HepG2 (cell line): ENCODE measurements around the gene CARS2. TPM values are rescaled to one million over a fixed set of nuclear protein-coding genes. Genes with fewer than 3 reads are reported as not detected.

Experiments used
- E2F1 ChIP-seq: sonication (generic); formaldehyde crosslinking; IDR thresholded peaks from 2 replicates; pipeline ENCODE4 v1.5.0; 2020; ENCODE audit warnings: missing genetic modification reagents
- FOXJ3 ChIP-seq: sonication (generic); formaldehyde crosslinking; IDR thresholded peaks from 2 replicates; pipeline ENCODE4 v1.4.0; 2020; ENCODE audit warnings: missing genetic modification reagents, mild to moderate bottlenecking, borderline replicate concordance
- GPBP1L1 ChIP-seq: sonication (generic); formaldehyde crosslinking; IDR thresholded peaks from 2 replicates; pipeline ENCODE4 v1.5.0; 2020; ENCODE audit warnings: mild to moderate bottlenecking, missing genetic modification reagents
- PRDM10 ChIP-seq: sonication (generic); formaldehyde crosslinking; IDR thresholded peaks from 2 replicates; pipeline ENCODE4 v1.4.0; 2020; ENCODE audit warnings: low read depth, missing genetic modification reagents
- SOX13 ChIP-seq, 3 experiments: fragments of 450-650 bp in 1 of 3; sonication (generic) in 1 of 3; formaldehyde crosslinking in 1 of 3; IDR thresholded peaks in 2 of 3; conservative IDR thresholded peaks in 1 of 3; 2 replicates each; pipeline versions ENCODE4 v1.5.0 to v1.6.1; 2016 to 2020; ENCODE audit warnings: antibody characterized with exemption in 1 of 3, mild to moderate bottlenecking in 1 of 3, missing compliant biosample characterization in 1 of 3, missing genetic modification reagents in 1 of 3, moderate library complexity in 1 of 3
- TIGD3 ChIP-seq: sonication (generic); formaldehyde crosslinking; IDR thresholded peaks from 2 replicates; pipeline ENCODE4 v1.5.1; 2020; ENCODE audit warnings: mild to moderate bottlenecking, missing genetic modification reagents, borderline replicate concordance
- ZNF142 ChIP-seq: sonication (generic); formaldehyde crosslinking; IDR thresholded peaks from 2 replicates; pipeline ENCODE4 v1.4.0; 2020; ENCODE audit warnings: missing genetic modification reagents
- ZNF552 ChIP-seq: sonication (generic); formaldehyde crosslinking; IDR thresholded peaks from 2 replicates; pipeline ENCODE4 v1.9.0; 2022; ENCODE audit warnings: missing genetic modification reagents, mild to moderate bottlenecking, borderline replicate concordance
- polyA plus RNA-seq, 8 experiments: library from polyadenylated mRNA; depleted of rRNA in 3 of 8; stranded (reverse) in 7 of 8; unstranded in 1 of 8; fragments of >200 nt; fragmentation: Illumina TruSeq in 4 of 8; extraction: Trizol in 4 of 8; gene quantifications; 2 replicates each; pipeline versions ENCODE4 v1.2.1 to v1.2.3, GENCODE V29; 2011 to 2016; ENCODE audit warnings: low read depth in 4 of 8, missing spikeins in 1 of 8, mixed read lengths in 1 of 8; ENCODE audit not compliant: insufficient read depth in 1 of 8
- total RNA-seq, 5 experiments: library from RNA; depleted of rRNA; stranded (reverse); fragments of >200 nt; fragmentation: Illumina TruSeq; extraction: Trizol; gene quantifications; 2 replicates each; pipeline ENCODE4 v1.2.3, GENCODE V29; 2016; ENCODE audit warnings: low read depth in 1 of 5

Gene CARS2
- total and polyA plus RNA-seq, 2 of the 13 experiments (the other 11 are each of a cell fraction or from before 2014, with no cell fraction given): 41.1 to 59.3 TPM

- TF ChIP-seq ZNF142 (CRISPR knock-in tag) (no peak; the same call in 1 of the 2 replicates), TIGD3 (CRISPR knock-in tag) (no peak), ZNF552 (CRISPR knock-in tag) (no peak), E2F1 (CRISPR knock-in tag) (peak; percentile 78), SOX13 (IDR thresholded peaks at IDR 0.05) (peak; percentile 17; the same call in 1 of the 2 replicates), SOX13 (CRISPR knock-in tag; conservative IDR thresholded peaks at IDR 0.05 in 1 of 2, IDR thresholded peaks at IDR 0.05 in 1 of 2) (no peak), PRDM10 (CRISPR knock-in tag) (0 out of 2 replicates have a peak, but pooled peaks have one; percentile 52), FOXJ3 (no peak), GPBP1L1 (CRISPR knock-in tag) (no peak)
Observed at GRCh38 chr13:110712849-110713641, 7.1 kb upstream of the CARS2 start (continued).
